IMR-90 (cell line): Measurements from ENCODE around the gene CCDC28B. TPM values are rescaled to one million over a fixed set of nuclear protein-coding genes. Genes with fewer than 3 reads are reported as not detected.

Experiments
- ATAC-seq: fragments of 200-7000 bp; cut with Tn5 transposase; 2 replicates; pipeline ENCODE4 v1.9.1; 2020; ENCODE audit warnings: low read depth, mild to moderate bottlenecking, moderate library complexity
- BruUV-seq: library from RNA; stranded (reverse); fragments of 400-500 nt; replicated peaks from 2 replicates; lab custom pipeline; 2021; lab: Mats Ljungman, UMichigan
- CTCF ChIA-PET: fragments of 300-600 bp; formaldehyde crosslinking; extraction: SDS; loops from one replicate; lab custom pipeline; 2021; ENCODE audit warnings: antibody characterized with exemption; lab: Yijun Ruan, JAX
- POLR2A ChIA-PET: fragments of 300-600 bp; sonication (Branson Sonifier 250); formaldehyde crosslinking; loops from one replicate; lab custom pipeline; 2022; ENCODE audit warnings: antibody characterized with exemption; ENCODE audit not compliant: unreplicated experiment; lab: Charles Lee
- DNase-seq: peaks from one replicate; pipeline ENCODE4 v3.0.0; 2013
- H2AFZ ChIP-seq: replicated peaks from 2 replicates; pipeline ENCODE3; 2013; ENCODE audit warnings: low read length, mild to moderate bottlenecking; ENCODE audit not compliant: poor library complexity
- H2AK5ac ChIP-seq: 2 replicates; pipeline ENCODE4 v1.6.1; 2013; ENCODE audit warnings: low read depth, low read length, inconsistent platforms
- H2AK9ac ChIP-seq: replicated peaks from 2 replicates; pipeline ENCODE3; 2013; ENCODE audit warnings: mild to moderate bottlenecking, low read depth, low read length, moderate library complexity; ENCODE audit not compliant: poor library complexity
- H2BK120ac ChIP-seq: 2 replicates; pipeline ENCODE4 v1.6.1; 2013; ENCODE audit warnings: low read depth, low read length, inconsistent platforms
- H2BK15ac ChIP-seq: 3 replicates; pipeline ENCODE4 v1.6.1; 2013; ENCODE audit warnings: low read depth, low read length, inconsistent platforms
- H2BK20ac ChIP-seq: 2 replicates; pipeline ENCODE4 v1.6.1; 2013; ENCODE audit warnings: low read depth, mild to moderate bottlenecking, inconsistent platforms, low read length, moderate library complexity
- H2BK5ac ChIP-seq: 2 replicates; pipeline ENCODE4 v1.6.1; 2013; ENCODE audit warnings: mild to moderate bottlenecking, low read depth, low read length, inconsistent platforms; ENCODE audit not compliant: poor library complexity, severe bottlenecking
- H3K14ac ChIP-seq: replicated peaks from 2 replicates; pipeline ENCODE4 v1.6.1; 2013; ENCODE audit warnings: low read depth, low read length, inconsistent platforms
- H3K18ac ChIP-seq: 2 replicates; pipeline ENCODE4 v1.6.1; 2013; ENCODE audit warnings: low read depth, low read length, control low read depth
- H3K23ac ChIP-seq: 2 replicates; pipeline ENCODE4 v1.6.1; 2013; ENCODE audit warnings: low read depth, low read length, inconsistent platforms
- H3K27ac ChIP-seq: 2 replicates; pipeline ENCODE4 v1.5.1; 2013; ENCODE audit warnings: mild to moderate bottlenecking, control low read depth, low read length; ENCODE audit not compliant: insufficient read depth
- H3K27me3 ChIP-seq: 2 replicates; pipeline ENCODE4 v1.6.1; 2013; ENCODE audit warnings: low read length; ENCODE audit not compliant: control insufficient read depth, insufficient read depth
- H3K36me3 ChIP-seq: 2 replicates; pipeline ENCODE4 v1.6.1; 2013; ENCODE audit warnings: low read length, mixed read lengths; ENCODE audit not compliant: control insufficient read depth, insufficient read depth
- H3K4ac ChIP-seq: 2 replicates; pipeline ENCODE4 v1.6.1; 2013; ENCODE audit warnings: low read depth, low read length, inconsistent platforms
- H3K4me1 ChIP-seq: 2 replicates; pipeline ENCODE4 v1.6.1; 2013; ENCODE audit warnings: low read length, mixed read lengths; ENCODE audit not compliant: control insufficient read depth, insufficient read depth
- H3K4me2 ChIP-seq: 2 replicates; pipeline ENCODE4 v1.6.1; 2013; ENCODE audit warnings: low read depth, mild to moderate bottlenecking, control low read depth, low read length, moderate library complexity
- H3K4me3 ChIP-seq: 2 replicates; pipeline ENCODE4 v1.5.1; 2013; ENCODE audit warnings: low read depth, mild to moderate bottlenecking, control low read depth, low read length, moderate library complexity; ENCODE audit not compliant: insufficient read depth
- H3K56ac ChIP-seq: 2 replicates; pipeline ENCODE4 v1.6.1; 2013; ENCODE audit warnings: low read length, inconsistent platforms; ENCODE audit not compliant: insufficient read depth; ENCODE audit errors: extremely low read depth
- H3K79me1 ChIP-seq, 2 experiments: 2 replicates each; pipeline ENCODE4 v1.6.1; 2013; ENCODE audit warnings: low read length in 2 of 2, inconsistent platforms in 1 of 2, low read depth in 1 of 2
- H3K9ac ChIP-seq: 2 replicates; pipeline ENCODE4 v1.6.1; 2013; ENCODE audit warnings: low read depth, low read length, control low read depth
- H3K9me1 ChIP-seq: 2 replicates; pipeline ENCODE4 v1.6.1; 2013; ENCODE audit warnings: low read length, inconsistent platforms; ENCODE audit not compliant: insufficient read depth
- H3K9me3 ChIP-seq: 2 replicates; pipeline ENCODE4 v1.6.1; 2013; ENCODE audit warnings: low read length; ENCODE audit not compliant: control insufficient read depth, insufficient read depth
- H4K20me1 ChIP-seq: 2 replicates; pipeline ENCODE4 v1.6.1; 2013; ENCODE audit warnings: low read length, inconsistent platforms; ENCODE audit not compliant: insufficient read depth
- H4K5ac ChIP-seq: 2 replicates; pipeline ENCODE4 v1.6.1; 2013; ENCODE audit warnings: mild to moderate bottlenecking, low read depth, low read length, control low read depth
- H4K8ac ChIP-seq, 2 experiments: 2 replicates each; pipeline ENCODE4 v1.6.1; 2013; ENCODE audit warnings: low read depth in 2 of 2, low read length in 2 of 2, control low read depth in 1 of 2, inconsistent platforms in 1 of 2
- H4K91ac ChIP-seq: 2 replicates; pipeline ENCODE4 v1.6.1; 2013; ENCODE audit warnings: low read depth, low read length, inconsistent platforms; ENCODE audit not compliant: insufficient read depth
- BHLHE40 ChIP-seq: fragments of 150-350 bp; IDR thresholded peaks from 2 replicates; pipeline ENCODE4 v1.6.1; 2016; ENCODE audit warnings: mild to moderate bottlenecking, low read depth, low read length
- CEBPB ChIP-seq: IDR thresholded peaks from 2 replicates; pipeline ENCODE4 v1.6.1; 2012; ENCODE audit warnings: low read depth, low read length, improper control_type of control experiment
- CHD1 ChIP-seq: IDR thresholded peaks from 2 replicates; pipeline ENCODE4 v1.6.1; 2012; ENCODE audit warnings: low read depth, low read length, improper control_type of control experiment
- CTCF ChIP-seq: conservative IDR thresholded peaks from 2 replicates; pipeline ENCODE4 v1.5.1; 2012; ENCODE audit warnings: mild to moderate bottlenecking, low read depth, low read length, improper control_type of control experiment
- ELK1 ChIP-seq: fragments of 150-350 bp; IDR thresholded peaks from 2 replicates; pipeline ENCODE4 v1.6.1; 2016; ENCODE audit warnings: low read depth, mild to moderate bottlenecking, low read length, moderate library complexity, borderline replicate concordance
- MAFK ChIP-seq: IDR thresholded peaks from 2 replicates; pipeline ENCODE4 v1.6.1; 2012; ENCODE audit warnings: low read depth, low read length, improper control_type of control experiment
- MAZ ChIP-seq: IDR thresholded peaks from 2 replicates; pipeline ENCODE4 v1.6.1; 2012; ENCODE audit warnings: low read depth, mild to moderate bottlenecking, low read length, improper control_type of control experiment, moderate library complexity, borderline replicate concordance
- NFE2L2 ChIP-seq: fragments of 150-350 bp; IDR thresholded peaks from 2 replicates; pipeline ENCODE4 v1.6.1; 2016; ENCODE audit warnings: low read depth, mild to moderate bottlenecking, low read length
- POLR2A ChIP-seq: IDR thresholded peaks from 2 replicates; pipeline ENCODE4 v1.6.1; 2012; ENCODE audit warnings: mild to moderate bottlenecking, low read depth, low read length
- RAD21 ChIP-seq: IDR thresholded peaks from 2 replicates; pipeline ENCODE4 v1.6.1; 2012; ENCODE audit warnings: low read length, improper control_type of control experiment
- RCOR1 ChIP-seq: IDR thresholded peaks from 2 replicates; pipeline ENCODE4 v1.6.1; 2012; ENCODE audit warnings: mild to moderate bottlenecking, low read length, improper control_type of control experiment; ENCODE audit not compliant: insufficient replicate concordance
- RFX5 ChIP-seq: IDR thresholded peaks from 2 replicates; pipeline ENCODE4 v1.8.0; 2012; ENCODE audit warnings: low read depth, mild to moderate bottlenecking, low read length, moderate library complexity
- SMC3 ChIP-seq: fragments of 150-350 bp; IDR thresholded peaks from 2 replicates; pipeline ENCODE4 v1.6.1; 2016; ENCODE audit warnings: low read depth, mild to moderate bottlenecking, antibody characterized with exemption, low read length, moderate library complexity
- USF2 ChIP-seq: fragments of 150-350 bp; IDR thresholded peaks from 2 replicates; pipeline ENCODE4 v1.6.1; 2017; ENCODE audit warnings: mild to moderate bottlenecking, antibody characterized with exemption, low read length, low read depth
- WGBS, 2 experiments: methylation state at CpG; one replicate each; pipeline versions ENCODE4 v1.1.5 to v1.1.7; 2013; ENCODE audit warnings: missing lambda C conversion rate in 2 of 2; ENCODE audit not compliant: insufficient read length in 1 of 2; ENCODE audit errors: extremely low coverage in 2 of 2; 5-methylcytosine and 5-hydroxymethylcytosine counted together
- dilution Hi-C: fragments of 300-500 bp; cut with HindIII; formaldehyde crosslinking; loops from one replicate; pipeline ENCODE4 v1.14.3; 2018; ENCODE audit warnings: low sequenced_read_pairs; ENCODE audit not compliant: unreplicated experiment
- in situ Hi-C: fragments of 300-500 bp; cut with MboI; formaldehyde crosslinking; loops from 3 replicates; pipeline ENCODE4 v1.14.3; 2019; ENCODE audit warnings: low sequenced_read_pairs, inconsistent platforms, mixed read lengths
- intact Hi-C: fragments of 100-400 bp; cut with micrococcal nuclease; formaldehyde crosslinking; loops from 2 replicates; pipeline ENCODE4 v1.10.0; 2022
- polyA plus RNA-seq, 3 experiments: library from polyadenylated mRNA; depleted of rRNA; stranded (reverse); fragments of >200 nt; gene quantifications; 2 replicates each; pipeline ENCODE4 v1.2.3, GENCODE V29; 2012; ENCODE audit warnings: low replicate concordance in 1 of 3
- total RNA-seq: library from RNA; depleted of rRNA; stranded (reverse); fragments of >200 nt; gene quantifications from 2 replicates; pipeline ENCODE4 v1.2.3, GENCODE V29; 2012

CCDC28B gene
- total and polyA plus RNA-seq, 2 of the 4 experiments (the other 2 are of a cell fraction): 17.2 to 18.4 TPM

GRCh38 chr1:32250893-32251716 is 50.7 kb downstream of the CCDC28B start, which contains the start of gene LCK:
LCK (plus strand) TSS chr1:32251265; CDS start chr1:32274330, 23,065 bp downstream.
- dilution Hi-C loops (no loop called here), in situ Hi-C loops (no loop called here), intact Hi-C loops (no loop called here)
- H3K9me3 ChIP-seq: no peaks in the 10 kb centered on the region
- peak within 1 kb of the TSS; percentile 84 for H2AK9ac ChIP-seq
- CTCF ChIA-PET: no interaction called here
- BruUV-seq: no TSS peak
- no peak within 1 kb of the TSS for H2BK5ac ChIP-seq
- H3K14ac ChIP-seq: no peak within 1 kb of the TSS
- H4K5ac ChIP-seq: no peak within 1 kb of the TSS
- no peak within 1 kb of the TSS for H3K23ac ChIP-seq
- no peak within 1 kb of the TSS for H4K91ac ChIP-seq
- 84% methylated on average over 16 of the region's 25 CpGs; no CpG with 5 or more reads in 1 of the 2 experiments for WGBS, 2 experiments
- H2AFZ ChIP-seq: peak within 1 kb of the TSS; percentile 41
- DNase-seq (no peak), ATAC-seq (no peak)
- H2AK5ac ChIP-seq: peak within 1 kb of the TSS; percentile 73
- TF ChIP-seq CTCF (no peak), MAZ (no peak), USF2 (no peak), RFX5 (no peak), SMC3 (no peak), NFE2L2 (no peak), RCOR1 (no peak), BHLHE40 (no peak), MAFK (no peak), CHD1 (no peak), POLR2A (no peak), ELK1 (no peak), RAD21 (no peak), CEBPB (no peak)
- POLR2A ChIA-PET: interaction anchor here (0.7 kb wide), 1 partner anchor 12 kb away, joined by 12 read pairs; no protein-coding TSS in a partner anchor
- H3K18ac ChIP-seq: no peak within 1 kb of the TSS
- H3K9ac ChIP-seq: no peak within 1 kb of the TSS
- peaks cover 8% of the 10 kb centered on the region for H3K9me1 ChIP-seq
- H3K27ac ChIP-seq: no peak within 1 kb of the TSS
- H3K4me1 ChIP-seq: peaks cover 16% of the 10 kb centered on the region
- peaks cover 2% of the 10 kb centered on the region; the same call in 1 of the 2 replicates for H3K27me3 ChIP-seq
- no peak within 1 kb of the TSS for H2BK15ac ChIP-seq
- H3K79me1 ChIP-seq: 0 out of 4 replicates have a peak, but pooled peaks cover 0 to 3% of the 10 kb centered on the region in 2 experiments
- no peaks in the 10 kb centered on the region for H4K20me1 ChIP-seq
- no peak within 1 kb of the TSS for H3K4me2 ChIP-seq
- no peak within 1 kb of the TSS for H4K8ac ChIP-seq
- no peak within 1 kb of the TSS for H3K4me3 ChIP-seq
- H3K56ac ChIP-seq: no peak within 1 kb of the TSS
- H2BK20ac ChIP-seq: peak within 1 kb of the TSS; percentile 43; the same call in 1 of the 2 replicates
- H3K4ac ChIP-seq: no peak within 1 kb of the TSS
- no peaks in the 10 kb centered on the region for H3K36me3 ChIP-seq
- no peak within 1 kb of the TSS for H2BK120ac ChIP-seq
